WTC11 (cell line): ENCODE data around the gene LATS2.

Experiments
- ELF4 ChIP-seq: sonication (generic); formaldehyde crosslinking; IDR thresholded peaks from 2 replicates; pipeline ENCODE4 v1.8.1; 2022; ENCODE audit warnings: low read depth, mild to moderate bottlenecking, moderate library complexity, missing genetic modification reagents
- FOXJ3 ChIP-seq: sonication (generic); formaldehyde crosslinking; IDR thresholded peaks from 2 replicates; pipeline ENCODE4 v1.9.0; 2021; ENCODE audit warnings: missing genetic modification reagents, mild to moderate bottlenecking, borderline replicate concordance
- RELA ChIP-seq: sonication (generic); formaldehyde crosslinking; IDR thresholded peaks from 2 replicates; pipeline ENCODE4 v1.8.1; 2022; ENCODE audit warnings: missing genetic modification reagents, mild to moderate bottlenecking, borderline replicate concordance
- SP1 ChIP-seq: sonication (generic); formaldehyde crosslinking; conservative IDR thresholded peaks from 2 replicates; pipeline ENCODE4 v1.8.1; 2022; ENCODE audit warnings: missing genetic modification reagents
- ZNF232 ChIP-seq: sonication (generic); formaldehyde crosslinking; IDR thresholded peaks from 2 replicates; pipeline ENCODE4 v1.8.0; 2022; ENCODE audit warnings: mild to moderate bottlenecking, missing genetic modification reagents
- TF ChIP-seq, protein P1 (sequence below): sonication (generic); formaldehyde crosslinking; IDR thresholded peaks from 2 replicates; pipeline ENCODE4 v1.8.0; 2022; ENCODE audit warnings: mild to moderate bottlenecking, missing genetic modification reagents
- TF ChIP-seq, protein P2 (sequence below): fragments of 200-600 bp; IDR thresholded peaks from 2 replicates; pipeline ENCODE4 v1.8.0; 2022; ENCODE audit warnings: antibody characterized with exemption
- TF ChIP-seq, protein P3 (sequence below): sonication (generic); formaldehyde crosslinking; IDR thresholded peaks from 2 replicates; pipeline ENCODE4 v1.8.0; 2022; ENCODE audit warnings: mild to moderate bottlenecking, missing genetic modification reagents

DNA sequence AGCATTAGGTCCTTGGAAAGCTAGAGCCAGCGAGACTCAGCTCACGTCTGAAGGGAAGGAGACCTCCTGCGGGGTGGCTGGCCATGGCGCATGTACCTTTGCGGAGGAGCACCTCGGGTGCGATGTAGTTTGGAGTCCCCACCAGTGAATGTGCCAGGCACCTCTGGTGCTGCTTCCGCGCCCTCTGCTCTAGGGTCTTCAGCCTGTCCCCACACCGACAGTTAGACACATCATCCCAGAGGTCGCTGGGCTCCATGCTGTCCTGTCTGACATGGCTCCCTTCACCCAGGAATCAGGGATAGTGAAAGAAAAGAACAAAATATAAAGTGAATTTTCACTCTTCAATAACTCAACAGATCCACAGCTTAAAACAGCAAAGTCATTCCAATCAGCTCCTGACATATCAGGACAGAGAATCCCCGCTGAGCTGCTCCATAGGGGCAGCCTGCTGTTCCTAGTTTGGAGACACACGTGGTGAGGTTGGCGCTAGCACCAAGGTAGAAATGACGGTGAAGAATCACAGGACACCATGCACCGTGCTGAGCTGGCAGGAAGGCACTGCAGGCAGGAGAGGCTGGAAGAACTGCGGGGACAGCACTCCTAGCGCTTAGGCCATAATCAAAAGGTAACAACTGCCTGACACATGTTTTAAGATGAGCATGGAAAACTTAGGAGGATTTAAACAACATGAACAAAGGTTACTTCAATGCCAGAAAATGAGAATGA, 79.9 kb downstream of the LATS2 start:
- TF ChIP-seq, protein P1, sequence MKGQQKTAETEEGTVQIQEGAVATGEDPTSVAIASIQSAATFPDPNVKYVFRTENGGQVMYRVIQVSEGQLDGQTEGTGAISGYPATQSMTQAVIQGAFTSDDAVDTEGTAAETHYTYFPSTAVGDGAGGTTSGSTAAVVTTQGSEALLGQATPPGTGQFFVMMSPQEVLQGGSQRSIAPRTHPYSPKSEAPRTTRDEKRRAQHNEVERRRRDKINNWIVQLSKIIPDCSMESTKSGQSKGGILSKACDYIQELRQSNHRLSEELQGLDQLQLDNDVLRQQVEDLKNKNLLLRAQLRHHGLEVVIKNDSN, result no peak
- TF ChIP-seq ELF4 (CRISPR knock-in tag) (no peak), ZNF232 (CRISPR knock-in tag) (no peak), FOXJ3 (CRISPR knock-in tag) (no peak), RELA (CRISPR knock-in tag) (no peak), SP1 (CRISPR knock-in tag) (no peak)
- TF ChIP-seq, protein P2, sequence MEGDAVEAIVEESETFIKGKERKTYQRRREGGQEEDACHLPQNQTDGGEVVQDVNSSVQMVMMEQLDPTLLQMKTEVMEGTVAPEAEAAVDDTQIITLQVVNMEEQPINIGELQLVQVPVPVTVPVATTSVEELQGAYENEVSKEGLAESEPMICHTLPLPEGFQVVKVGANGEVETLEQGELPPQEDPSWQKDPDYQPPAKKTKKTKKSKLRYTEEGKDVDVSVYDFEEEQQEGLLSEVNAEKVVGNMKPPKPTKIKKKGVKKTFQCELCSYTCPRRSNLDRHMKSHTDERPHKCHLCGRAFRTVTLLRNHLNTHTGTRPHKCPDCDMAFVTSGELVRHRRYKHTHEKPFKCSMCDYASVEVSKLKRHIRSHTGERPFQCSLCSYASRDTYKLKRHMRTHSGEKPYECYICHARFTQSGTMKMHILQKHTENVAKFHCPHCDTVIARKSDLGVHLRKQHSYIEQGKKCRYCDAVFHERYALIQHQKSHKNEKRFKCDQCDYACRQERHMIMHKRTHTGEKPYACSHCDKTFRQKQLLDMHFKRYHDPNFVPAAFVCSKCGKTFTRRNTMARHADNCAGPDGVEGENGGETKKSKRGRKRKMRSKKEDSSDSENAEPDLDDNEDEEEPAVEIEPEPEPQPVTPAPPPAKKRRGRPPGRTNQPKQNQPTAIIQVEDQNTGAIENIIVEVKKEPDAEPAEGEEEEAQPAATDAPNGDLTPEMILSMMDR, result no peak
- TF ChIP-seq, protein P3, sequence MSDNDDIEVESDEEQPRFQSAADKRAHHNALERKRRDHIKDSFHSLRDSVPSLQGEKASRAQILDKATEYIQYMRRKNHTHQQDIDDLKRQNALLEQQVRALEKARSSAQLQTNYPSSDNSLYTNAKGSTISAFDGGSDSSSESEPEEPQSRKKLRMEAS (CRISPR knock-in tag), result no peak
